ENCODE data around the gene EID2.

The EID2 gene

DNA sequence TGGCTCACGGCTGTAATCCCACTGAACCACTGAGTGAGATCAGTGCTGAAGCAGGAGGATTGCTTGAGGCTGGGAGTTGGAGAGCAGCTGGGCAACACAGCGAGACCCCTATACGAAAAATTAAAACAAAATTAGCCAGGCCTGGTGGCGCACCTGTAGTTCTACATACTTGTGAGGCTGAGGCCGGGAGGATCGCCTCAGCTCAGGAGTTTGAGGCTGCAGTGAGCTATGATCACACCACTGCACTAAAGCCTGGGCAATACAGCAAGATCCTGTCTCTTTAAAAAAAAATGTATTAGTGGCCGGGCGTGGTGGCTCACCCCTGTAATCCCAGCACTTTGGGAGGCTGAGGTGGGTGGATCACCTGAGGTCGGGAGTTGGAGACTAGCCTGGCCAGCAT is 31.3 kb downstream of the EID2 start:
- DNase-seq (ENCODE audit: extremely low read depth, low read depth), result no peak
- TF ChIP-seq, protein P1, sequence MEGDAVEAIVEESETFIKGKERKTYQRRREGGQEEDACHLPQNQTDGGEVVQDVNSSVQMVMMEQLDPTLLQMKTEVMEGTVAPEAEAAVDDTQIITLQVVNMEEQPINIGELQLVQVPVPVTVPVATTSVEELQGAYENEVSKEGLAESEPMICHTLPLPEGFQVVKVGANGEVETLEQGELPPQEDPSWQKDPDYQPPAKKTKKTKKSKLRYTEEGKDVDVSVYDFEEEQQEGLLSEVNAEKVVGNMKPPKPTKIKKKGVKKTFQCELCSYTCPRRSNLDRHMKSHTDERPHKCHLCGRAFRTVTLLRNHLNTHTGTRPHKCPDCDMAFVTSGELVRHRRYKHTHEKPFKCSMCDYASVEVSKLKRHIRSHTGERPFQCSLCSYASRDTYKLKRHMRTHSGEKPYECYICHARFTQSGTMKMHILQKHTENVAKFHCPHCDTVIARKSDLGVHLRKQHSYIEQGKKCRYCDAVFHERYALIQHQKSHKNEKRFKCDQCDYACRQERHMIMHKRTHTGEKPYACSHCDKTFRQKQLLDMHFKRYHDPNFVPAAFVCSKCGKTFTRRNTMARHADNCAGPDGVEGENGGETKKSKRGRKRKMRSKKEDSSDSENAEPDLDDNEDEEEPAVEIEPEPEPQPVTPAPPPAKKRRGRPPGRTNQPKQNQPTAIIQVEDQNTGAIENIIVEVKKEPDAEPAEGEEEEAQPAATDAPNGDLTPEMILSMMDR (IDR thresholded peaks at IDR 0.05; ENCODE audit: low read depth, low read length, missing control alignments), result no peak
- H3K4me3 ChIP-seq (replicated peaks; ENCODE audit: low read depth, low read length), result no peak overlapping the region

DNA sequence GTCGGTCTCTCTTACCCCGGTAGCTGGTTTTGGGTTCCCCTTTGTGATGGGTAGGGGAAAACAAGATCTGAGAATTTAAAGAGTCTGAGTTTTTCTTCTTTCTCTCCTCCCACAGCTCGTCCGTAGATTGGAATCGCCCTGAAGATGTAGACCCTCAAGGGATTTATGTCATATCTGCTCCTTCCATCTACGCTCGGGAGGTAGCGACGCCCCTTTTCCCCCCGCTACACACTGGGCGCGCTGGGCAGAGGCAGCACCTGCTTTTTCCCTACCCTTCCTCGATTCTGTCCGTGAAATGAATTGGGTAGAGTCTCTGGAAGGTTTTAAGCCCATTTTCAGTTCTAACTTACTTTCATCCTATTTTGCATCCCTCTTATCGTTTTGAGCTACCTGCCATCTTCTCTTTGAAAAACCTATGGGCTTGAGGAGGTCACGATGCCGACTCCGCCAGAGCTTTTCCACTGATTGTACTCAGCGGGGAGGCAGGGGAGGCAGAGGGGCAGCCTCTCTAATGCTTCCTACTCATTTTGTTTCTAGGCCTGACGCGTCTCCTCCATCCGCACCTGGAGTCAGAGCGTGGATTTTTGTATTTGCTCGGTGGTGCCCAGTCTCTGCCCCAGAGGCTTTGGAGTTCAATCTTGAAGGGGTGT is 32.1 kb downstream of the EID2 start:
- TF ChIP-seq, protein P1 (IDR thresholded peaks at IDR 0.05; ENCODE audit: low read depth, low read length, missing control alignments), result no peak
- no peak for DNase-seq (ENCODE audit: extremely low read depth, low read depth)
- H3K4me3 ChIP-seq (replicated peaks; ENCODE audit: low read depth, low read length), result peak overlapping the region; percentile 61

DNA sequence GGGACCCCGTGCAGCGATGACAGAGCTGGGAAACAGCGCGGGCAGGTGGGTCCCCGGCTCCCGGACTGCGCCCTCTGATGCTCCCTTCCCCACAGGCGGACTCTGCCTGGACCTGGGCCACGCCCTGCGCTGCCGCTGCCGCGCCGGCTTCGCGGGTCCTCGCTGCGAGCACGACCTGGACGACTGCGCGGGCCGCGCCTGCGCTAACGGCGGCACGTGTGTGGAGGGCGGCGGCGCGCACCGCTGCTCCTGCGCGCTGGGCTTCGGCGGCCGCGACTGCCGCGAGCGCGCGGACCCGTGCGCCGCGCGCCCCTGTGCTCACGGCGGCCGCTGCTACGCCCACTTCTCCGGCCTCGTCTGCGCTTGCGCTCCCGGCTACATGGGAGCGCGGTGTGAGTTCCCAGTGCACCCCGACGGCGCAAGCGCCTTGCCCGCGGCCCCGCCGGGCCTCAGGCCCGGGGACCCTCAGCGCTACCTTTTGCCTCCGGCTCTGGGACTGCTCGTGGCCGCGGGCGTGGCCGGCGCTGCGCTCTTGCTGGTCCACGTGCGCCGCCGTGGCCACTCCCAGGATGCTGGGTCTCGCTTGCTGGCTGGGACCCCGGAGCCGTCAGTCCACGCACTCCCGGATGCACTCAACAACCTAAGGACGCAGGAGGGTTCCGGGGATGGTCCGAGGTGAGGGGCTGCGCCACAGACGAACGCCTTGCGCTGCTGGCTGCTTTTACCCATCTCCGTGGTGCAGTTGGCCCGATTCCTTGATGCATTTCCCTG is 32.8 kb downstream of the EID2 start:
- peak overlapping the region; percentile 61 for H3K4me3 ChIP-seq (replicated peaks; ENCODE audit: low read depth, low read length)
- no peak for DNase-seq (ENCODE audit: extremely low read depth, low read depth)
- TF ChIP-seq, protein P1 (IDR thresholded peaks at IDR 0.05; ENCODE audit: low read depth, low read length, missing control alignments), result no peak

DNA sequence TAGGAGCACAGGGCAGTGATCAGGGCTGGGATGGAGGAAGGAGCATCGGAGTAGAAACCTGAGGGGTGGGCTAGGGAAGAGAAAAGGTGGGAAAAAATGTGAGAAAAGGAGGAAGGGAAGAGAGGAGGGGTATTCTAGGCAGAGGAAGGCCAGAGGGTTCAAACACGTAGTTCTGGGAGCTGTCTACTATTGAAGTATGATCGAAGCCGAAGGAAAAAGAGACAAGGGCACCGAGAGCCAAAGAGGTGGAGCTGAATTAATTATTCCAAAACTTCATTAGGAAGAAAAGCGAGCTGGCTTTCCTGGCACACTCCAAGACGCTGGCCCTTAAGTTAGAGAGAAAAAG is 33.4 kb downstream of the EID2 start:
- no peak for DNase-seq (ENCODE audit: extremely low read depth, low read depth)
- no peak overlapping the region for H3K4me3 ChIP-seq (replicated peaks; ENCODE audit: low read depth, low read length)
- TF ChIP-seq, protein P1 (IDR thresholded peaks at IDR 0.05; ENCODE audit: low read depth, low read length, missing control alignments), result no peak

DNA sequence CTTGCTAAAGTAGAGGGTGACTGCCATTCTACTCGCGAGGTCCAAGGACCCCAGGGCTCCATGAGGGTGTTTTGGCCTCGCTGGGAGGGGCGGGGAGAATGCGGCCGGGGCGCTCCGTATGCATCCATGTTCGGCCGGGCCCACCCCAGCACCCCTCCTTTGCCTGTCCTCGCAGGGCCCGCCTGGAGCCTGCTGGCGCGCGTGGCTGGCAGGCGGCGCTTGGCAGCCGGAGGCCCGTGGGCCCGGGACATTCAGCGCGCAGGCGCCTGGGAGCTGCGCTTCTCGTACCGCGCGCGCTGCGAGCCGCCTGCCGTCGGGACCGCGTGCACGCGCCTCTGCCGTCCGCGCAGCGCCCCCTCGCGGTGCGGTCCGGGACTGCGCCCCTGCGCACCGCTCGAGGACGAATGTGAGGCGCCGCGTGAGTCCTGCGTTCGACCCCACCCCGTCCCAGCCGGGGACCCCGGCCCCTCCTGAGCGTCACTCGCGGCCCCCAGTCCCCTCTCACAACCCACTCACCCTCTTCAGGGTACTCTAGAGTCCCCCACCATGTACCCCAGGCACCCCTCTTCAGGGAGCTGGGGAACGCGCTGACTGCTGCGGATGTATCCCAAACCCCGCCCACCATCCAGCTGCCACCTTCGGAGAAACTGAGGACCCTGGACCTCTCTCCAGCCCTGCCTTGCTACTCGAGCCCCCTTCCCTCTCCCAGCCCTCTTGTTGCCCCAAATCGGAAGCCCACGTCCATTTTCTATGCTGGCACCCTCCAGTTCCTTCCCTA is 37.1 kb downstream of the EID2 start:
- TF ChIP-seq, protein P1 (IDR thresholded peaks at IDR 0.05; ENCODE audit: low read depth, low read length, missing control alignments), result peak; percentile 60
- no peak for DNase-seq (ENCODE audit: extremely low read depth, low read depth)
- H3K4me3 ChIP-seq (replicated peaks; ENCODE audit: low read depth, low read length), result no peak overlapping the region

DNA sequence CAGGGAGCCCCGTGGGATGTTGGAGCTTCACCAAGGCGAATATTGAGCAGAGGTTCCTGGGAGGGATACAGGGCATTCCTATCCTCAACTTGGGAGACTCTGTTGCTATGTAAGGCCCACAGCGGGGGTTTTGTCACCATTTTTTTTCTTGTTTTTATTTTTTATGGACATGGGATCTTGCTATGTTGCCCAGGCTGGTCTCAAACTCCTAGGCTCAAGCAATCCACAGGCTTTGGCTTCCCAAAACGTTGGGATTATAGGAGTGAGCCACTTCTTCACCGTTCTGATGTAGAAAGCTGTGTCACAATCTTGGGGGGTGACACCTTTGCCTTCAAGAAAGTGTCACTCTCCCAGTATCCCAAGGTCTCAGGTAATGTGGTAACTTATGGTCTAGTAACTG is 38.6 kb downstream of the EID2 start:
- no peak overlapping the region for H3K4me3 ChIP-seq (replicated peaks; ENCODE audit: low read depth, low read length)
- TF ChIP-seq, protein P1 (IDR thresholded peaks at IDR 0.05; ENCODE audit: low read depth, low read length, missing control alignments), result no peak
- DNase-seq (ENCODE audit: extremely low read depth, low read depth), result no peak

All from HFF-Myc (cell line).